A549 (cell line): ENCODE data around the gene ZDHHC11B.
"Not testable (repeated sequence)": the region's sequence is repeated elsewhere in the genome, so short reads cannot be mapped to it uniquely, and the experiment has no call there.

Experiments
- CTCF ChIP-seq: fragments of >200 bp; sonication (Bioruptor Twin); formaldehyde crosslinking; IDR thresholded peaks from 3 replicates; pipeline ENCODE4 v1.5.1; 2016
- JUN ChIP-seq, 2 experiments: fragments of >200 bp; sonication (Bioruptor Twin); formaldehyde crosslinking; IDR thresholded peaks; 2 replicates in 1 of 2; 3 replicates in 1 of 2; pipeline ENCODE4 v1.6.1; 2016 to 2017

- not testable (repeated sequence) for TF ChIP-seq CTCF; JUN (IDR thresholded peaks at IDR 0.05)
Measured at GRCh38 chr5:753567-754142, 30.9 kb downstream of the ZDHHC11B start.
